ENCODE results near the gene CCNY. TPM values are rescaled to one million over a fixed set of nuclear protein-coding genes. Genes with fewer than 3 reads are reported as not detected.

CCNY gene
- total RNA-seq, 1 experiment from 2014 or later = 122 TPM

- intact Hi-C loops (cut with micrococcal nuclease; ENCODE audit: unreplicated experiment) = loop anchor here (10.0 kb wide), 1 partner anchor 382 kb away; the partner anchor contains the start of gene CREM
- no peak overlapping the region for H3K4me3 Mint-ChIP-seq (ENCODE audit: unreplicated experiment)
- no peaks in the 10 kb centered on the region for H3K27me3 Mint-ChIP-seq (ENCODE audit: insufficient read depth, unreplicated experiment)
- Histone ChIP-seq H3K4me3 (ENCODE audit: low read depth, low read length) (no peak overlapping the region), H3K9me3 (no peaks in the 10 kb centered on the region), H3K36me3 (ENCODE audit: control insufficient read depth, insufficient read depth, low read length) (no peaks in the 10 kb centered on the region; the same call in 1 of the 2 replicates), H3K27me3 (replicated peaks; ENCODE audit: control insufficient read depth, insufficient read depth, low read length) (no peaks in the 10 kb centered on the region), H3K4me1 (peaks cover 13% of the 10 kb centered on the region)
- no peak for TF ChIP-seq CTCF (IDR thresholded peaks at IDR 0.05; ENCODE audit: insufficient read depth in 1 of 2, low read depth in 1 of 2, low read length in 1 of 2, severe bottlenecking in 1 of 2, unreplicated experiment in 1 of 2)
- H3K36me3 Mint-ChIP-seq (ENCODE audit: insufficient read depth, unreplicated experiment) = peaks cover 18% of the 10 kb centered on the region
- BruUV-seq (replicated peaks) = no TSS peak
- ChIA-PET CTCF (interaction anchor here (0.5 kb wide), 2 partner anchors 266 to 822 kb away, joined by 3 to 5 read pairs; no protein-coding TSS in a partner anchor), POLR2A (interaction anchor here (0.5 kb wide), 1 partner anchor 69 kb away, joined by 3 read pairs; no protein-coding TSS in a partner anchor)
- DNase-seq = no peak
- H3K4me1 Mint-ChIP-seq (ENCODE audit: low read depth, unreplicated experiment) = peaks cover 25% of the 10 kb centered on the region
- H3K9me3 Mint-ChIP-seq (ENCODE audit: unreplicated experiment) = no peaks in the 10 kb centered on the region
- H3K27ac Mint-ChIP-seq (ENCODE audit: unreplicated experiment) = no peak overlapping the region
Observed at GRCh38 chr10:35506741-35507140, 170.4 kb downstream of the CCNY start.

- H3K9me3 ChIP-seq = no peaks in the 10 kb centered on the region
- POLR2A ChIA-PET = no interaction called here
- Mint-ChIP-seq H3K27me3 (ENCODE audit: insufficient read depth, unreplicated experiment) (no peaks in the 10 kb centered on the region), H3K27ac (ENCODE audit: unreplicated experiment) (no peak overlapping the region), H3K9me3 (ENCODE audit: unreplicated experiment) (no peaks in the 10 kb centered on the region), H3K4me3 (ENCODE audit: unreplicated experiment) (no peak overlapping the region), H3K36me3 (ENCODE audit: insufficient read depth, unreplicated experiment) (peaks cover 14% of the 10 kb centered on the region), H3K4me1 (ENCODE audit: low read depth, unreplicated experiment) (peaks cover 25% of the 10 kb centered on the region)
- H3K4me3 ChIP-seq (ENCODE audit: low read depth, low read length) = no peak overlapping the region
- no TSS peak for BruUV-seq (replicated peaks)
- H3K36me3 ChIP-seq (ENCODE audit: control insufficient read depth, insufficient read depth, low read length) = no peaks in the 10 kb centered on the region; the same call in 1 of the 2 replicates
- H3K4me1 ChIP-seq = peaks cover 13% of the 10 kb centered on the region
- no peak for DNase-seq
- no peak for TF ChIP-seq CTCF (IDR thresholded peaks at IDR 0.05; ENCODE audit: insufficient read depth in 1 of 2, low read depth in 1 of 2, low read length in 1 of 2, severe bottlenecking in 1 of 2, unreplicated experiment in 1 of 2)
- H3K27me3 ChIP-seq (replicated peaks; ENCODE audit: control insufficient read depth, insufficient read depth, low read length) = no peaks in the 10 kb centered on the region
- intact Hi-C loops (cut with micrococcal nuclease; ENCODE audit: unreplicated experiment) = loop anchor here (10.0 kb wide), 1 partner anchor 383 kb away; the partner anchor contains the start of gene CREM
- CTCF ChIA-PET = no interaction called here
Observed at GRCh38 chr10:35507519-35508109, 171.3 kb downstream of the CCNY start.

GRCh38 chr10:35508647-35509046, 172.3 kb downstream of the CCNY start:
- Mint-ChIP-seq H3K9me3 (ENCODE audit: unreplicated experiment) (no peaks in the 10 kb centered on the region), H3K27ac (ENCODE audit: unreplicated experiment) (no peak overlapping the region), H3K36me3 (ENCODE audit: insufficient read depth, unreplicated experiment) (peaks cover 7% of the 10 kb centered on the region), H3K4me1 (ENCODE audit: low read depth, unreplicated experiment) (peaks cover 24% of the 10 kb centered on the region), H3K27me3 (ENCODE audit: insufficient read depth, unreplicated experiment) (no peaks in the 10 kb centered on the region), H3K4me3 (ENCODE audit: unreplicated experiment) (no peak overlapping the region)
- intact Hi-C loops (cut with micrococcal nuclease; ENCODE audit: unreplicated experiment) = loop anchor here (10.0 kb wide), 1 partner anchor 384 kb away; the partner anchor contains the start of gene CREM
- POLR2A ChIA-PET = no interaction called here
- Histone ChIP-seq H3K4me3 (ENCODE audit: low read depth, low read length) (no peak overlapping the region), H3K27me3 (replicated peaks; ENCODE audit: control insufficient read depth, insufficient read depth, low read length) (no peaks in the 10 kb centered on the region), H3K4me1 (peaks cover 10% of the 10 kb centered on the region), H3K36me3 (ENCODE audit: control insufficient read depth, insufficient read depth, low read length) (no peaks in the 10 kb centered on the region; the same call in 1 of the 2 replicates), H3K9me3 (no peaks in the 10 kb centered on the region)
- DNase-seq = no peak
- no peak for TF ChIP-seq CTCF (IDR thresholded peaks at IDR 0.05; ENCODE audit: insufficient read depth in 1 of 2, low read depth in 1 of 2, low read length in 1 of 2, severe bottlenecking in 1 of 2, unreplicated experiment in 1 of 2)
- no TSS peak for BruUV-seq (replicated peaks)
- CTCF ChIA-PET = no interaction called here

Measured in Caco-2 (cell line).